Measurements from ENCODE around the gene EFHD2. TPM values are rescaled to one million over a fixed set of nuclear protein-coding genes. Genes with fewer than 3 reads are reported as not detected.
"Not testable (repeated sequence)": the region's sequence is repeated elsewhere in the genome, so short reads cannot be mapped to it uniquely, and the experiment has no call there.

The EFHD2 gene
- total RNA-seq, 2 experiments from 2014 or later, result 45.6 to 45.8 TPM

- no peak for ATAC-seq
Measured at GRCh38 chr1:15457585-15457984, 47.9 kb downstream of the EFHD2 start.

GRCh38 chr1:15458388-15458787, 48.7 kb downstream of the EFHD2 start:
- H3K9me3 Mint-ChIP-seq; H3K27ac Mint-ChIP-seq; H3K4me1 Mint-ChIP-seq (ENCODE audit: low read depth); intact Hi-C loops (cut with micrococcal nuclease); H3K36me3 Mint-ChIP-seq (ENCODE audit: low read depth); CTCF ChIA-PET; ATAC-seq; H3K4me3 Mint-ChIP-seq; H3K27me3 Mint-ChIP-seq; DNase-seq: not testable (repeated sequence)
- POLR2A ChIA-PET, result interaction anchor here (0.6 kb wide), 1 partner anchor 50 kb away, joined by 3 read pairs; no protein-coding TSS in a partner anchor

More at GRCh38 chr1:15457585-15457984, 47.9 kb downstream of the EFHD2 start:
- DNase-seq, result no peak
- H3K4me1 Mint-ChIP-seq (ENCODE audit: low read depth), result no peaks in the 10 kb centered on the region
- intact Hi-C loops (cut with micrococcal nuclease), result no loop called here
- H3K9me3 Mint-ChIP-seq, result no peaks in the 10 kb centered on the region
- peaks cover 6% of the 10 kb centered on the region for H3K27me3 Mint-ChIP-seq
- ChIA-PET CTCF (no interaction called here), POLR2A (no interaction called here)
- H3K4me3 Mint-ChIP-seq, result no peak overlapping the region
- no peak overlapping the region for H3K27ac Mint-ChIP-seq
- no peak for TF ChIP-seq CTCF (IDR thresholded peaks at IDR 0.05)
- H3K36me3 Mint-ChIP-seq (ENCODE audit: low read depth), result no peaks in the 10 kb centered on the region

GRCh38 chr1:15459771-15460707, 50.4 kb downstream of the EFHD2 start:
- Mint-ChIP-seq H3K9me3 (no peaks in the 10 kb centered on the region), H3K36me3 (ENCODE audit: low read depth) (no peaks in the 10 kb centered on the region), H3K4me3 (no peak overlapping the region), H3K27me3 (peaks cover 6% of the 10 kb centered on the region), H3K4me1 (ENCODE audit: low read depth) (no peaks in the 10 kb centered on the region), H3K27ac (no peak overlapping the region)
- ATAC-seq (no peak), DNase-seq (no peak)
- intact Hi-C loops (cut with micrococcal nuclease), result no loop called here
- ChIA-PET POLR2A (interaction anchor here (0.6 kb wide), 1 partner anchor 39 kb away, joined by 3 read pairs; no protein-coding TSS in a partner anchor), CTCF (no interaction called here)
- TF ChIP-seq CTCF (IDR thresholded peaks at IDR 0.05), result no peak

- Mint-ChIP-seq H3K36me3 (ENCODE audit: low read depth) (no peaks in the 10 kb centered on the region), H3K27me3 (peaks cover 6% of the 10 kb centered on the region), H3K4me1 (ENCODE audit: low read depth) (no peaks in the 10 kb centered on the region), H3K9me3 (no peaks in the 10 kb centered on the region), H3K27ac (no peak overlapping the region), H3K4me3 (no peak overlapping the region)
- DNase-seq (no peak), ATAC-seq (no peak)
- intact Hi-C loops (cut with micrococcal nuclease), result no loop called here
- ChIA-PET POLR2A (interaction anchor here (0.6 kb wide), 1 partner anchor 39 kb away, joined by 3 read pairs; no protein-coding TSS in a partner anchor), CTCF (no interaction called here)
- no peak for TF ChIP-seq CTCF (IDR thresholded peaks at IDR 0.05)
Measured at GRCh38 chr1:15460708-15461095, 51.0 kb downstream of the EFHD2 start.

- H3K27me3 Mint-ChIP-seq; intact Hi-C loops (cut with micrococcal nuclease); H3K27ac Mint-ChIP-seq; ATAC-seq; H3K9me3 Mint-ChIP-seq; DNase-seq; POLR2A ChIA-PET; H3K36me3 Mint-ChIP-seq (ENCODE audit: low read depth); H3K4me1 Mint-ChIP-seq (ENCODE audit: low read depth); H3K4me3 Mint-ChIP-seq: not testable (repeated sequence)
- CTCF ChIA-PET, result interaction anchor here (1.1 kb wide), 1 partner anchor 140 kb away, joined by 3 read pairs; no protein-coding TSS in a partner anchor
Measured at GRCh38 chr1:15463064-15463800, 53.5 kb downstream of the EFHD2 start.

- H3K27me3 Mint-ChIP-seq; H3K4me3 Mint-ChIP-seq; DNase-seq; H3K36me3 Mint-ChIP-seq (ENCODE audit: low read depth); intact Hi-C loops (cut with micrococcal nuclease); H3K9me3 Mint-ChIP-seq; H3K27ac Mint-ChIP-seq; POLR2A ChIA-PET; ATAC-seq; H3K4me1 Mint-ChIP-seq (ENCODE audit: low read depth): not testable (repeated sequence)
- CTCF ChIA-PET, result interaction anchor here (0.6 to 1.1 kb wide), 2 partner anchors 19 to 140 kb away, joined by 3 read pairs; no protein-coding TSS in a partner anchor
Measured at GRCh38 chr1:15463926-15464322, 54.2 kb downstream of the EFHD2 start.

Data from activated CD8-positive, alpha-beta T cell treated with anti-CD3 and anti-CD28 coated beads for 36 hours (primary cell).